Thoracic aorta (tissue), 2 donors: ENCODE data around the gene MAPK14. TPM values are rescaled to one million over a fixed set of nuclear protein-coding genes. Genes with fewer than 3 reads are reported as not detected.
A peak's percentile ranks its signal among the peaks of the same experiment; 100 is the strongest.

Experiments used
- ATAC-seq: fragments of 150-250 bp; one replicate; pipeline ENCODE4 v1.8.0; 2017; ENCODE audit warnings: low read depth; ENCODE audit not compliant: insufficient number of reproducible peaks, low FRiP score
- DNase-seq: peaks from one replicate; pipeline ENCODE4 v3.0.0-alpha.2; 2020; ENCODE audit warnings: low spot score
- H3K27ac ChIP-seq, 2 donors: fragments of 200-600 bp; sonication (generic); 1 replicate in 1 of 2; 2 replicates in 1 of 2; pipeline ENCODE4 v1.5.1; 2016; ENCODE audit warnings: mild to moderate bottlenecking in 2 of 2, moderate library complexity in 2 of 2
- H3K27me3 ChIP-seq: fragments of 200-600 bp; sonication (generic); replicated peaks from 2 replicates; pipeline ENCODE4 v1.6.0; 2016; ENCODE audit warnings: mild to moderate bottlenecking; ENCODE audit not compliant: insufficient read depth
- H3K36me3 ChIP-seq: fragments of 200-600 bp; sonication (generic); one replicate; pipeline ENCODE4 v1.5.1; 2016
- H3K4me1 ChIP-seq, 2 donors: fragments of 200-600 bp; sonication (generic); 1 replicate in 1 of 2; 2 replicates in 1 of 2; pipeline versions ENCODE4 v1.5.1 to v1.6.0; 2016; ENCODE audit warnings: low read depth in 2 of 2, mild to moderate bottlenecking in 1 of 2; ENCODE audit not compliant: control insufficient read depth in 1 of 2
- H3K4me3 ChIP-seq: fragments of 200-600 bp; sonication (generic); 2 replicates; pipeline ENCODE4 v1.5.1; 2016; ENCODE audit warnings: mild to moderate bottlenecking
- H3K9me3 ChIP-seq: fragments of 200-600 bp; sonication (generic); 2 replicates; pipeline ENCODE4 v1.5.1; 2016
- total RNA-seq, 2 donors: library from RNA; depleted of rRNA; stranded (reverse); fragments of >200 nt; gene quantifications; one replicate each; pipeline versions ENCODE4 v1.1.0 to v1.2.3, GENCODE V29; 2016
- TF ChIP-seq, protein P1 (sequence below): fragments of 200-600 bp; sonication (generic); IDR thresholded peaks from one replicate; pipeline ENCODE4 v1.5.1; 2019; ENCODE audit warnings: antibody characterized with exemption

The MAPK14 gene
- total RNA-seq, 2 donors from 2014 or later = 61.9 to 106 TPM

- ATAC-seq (no peak), DNase-seq (no peak)
- no peak overlapping the region for H3K27ac ChIP-seq
- H3K4me3 ChIP-seq = peak overlapping the region; percentile 67
- peaks cover 4 to 22% of the 10 kb centered on the region in 2 donors for H3K4me1 ChIP-seq
- H3K36me3 ChIP-seq = no peaks in the 10 kb centered on the region
- no peaks in the 10 kb centered on the region for H3K9me3 ChIP-seq
- TF ChIP-seq, protein P1, sequence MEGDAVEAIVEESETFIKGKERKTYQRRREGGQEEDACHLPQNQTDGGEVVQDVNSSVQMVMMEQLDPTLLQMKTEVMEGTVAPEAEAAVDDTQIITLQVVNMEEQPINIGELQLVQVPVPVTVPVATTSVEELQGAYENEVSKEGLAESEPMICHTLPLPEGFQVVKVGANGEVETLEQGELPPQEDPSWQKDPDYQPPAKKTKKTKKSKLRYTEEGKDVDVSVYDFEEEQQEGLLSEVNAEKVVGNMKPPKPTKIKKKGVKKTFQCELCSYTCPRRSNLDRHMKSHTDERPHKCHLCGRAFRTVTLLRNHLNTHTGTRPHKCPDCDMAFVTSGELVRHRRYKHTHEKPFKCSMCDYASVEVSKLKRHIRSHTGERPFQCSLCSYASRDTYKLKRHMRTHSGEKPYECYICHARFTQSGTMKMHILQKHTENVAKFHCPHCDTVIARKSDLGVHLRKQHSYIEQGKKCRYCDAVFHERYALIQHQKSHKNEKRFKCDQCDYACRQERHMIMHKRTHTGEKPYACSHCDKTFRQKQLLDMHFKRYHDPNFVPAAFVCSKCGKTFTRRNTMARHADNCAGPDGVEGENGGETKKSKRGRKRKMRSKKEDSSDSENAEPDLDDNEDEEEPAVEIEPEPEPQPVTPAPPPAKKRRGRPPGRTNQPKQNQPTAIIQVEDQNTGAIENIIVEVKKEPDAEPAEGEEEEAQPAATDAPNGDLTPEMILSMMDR = no peak
- H3K27me3 ChIP-seq = no peaks in the 10 kb centered on the region
Measured at GRCh38 chr6:36131511-36132245, 104.1 kb downstream of the MAPK14 start.

GRCh38 chr6:36132246-36132895, 104.8 kb downstream of the MAPK14 start:
- peaks cover 4 to 22% of the 10 kb centered on the region in 2 donors for H3K4me1 ChIP-seq
- H3K4me3 ChIP-seq = no peak overlapping the region
- DNase-seq = no peak
- no peaks in the 10 kb centered on the region for H3K27me3 ChIP-seq
- no peaks in the 10 kb centered on the region for H3K36me3 ChIP-seq
- ATAC-seq = no peak
- no peak overlapping the region for H3K27ac ChIP-seq
- H3K9me3 ChIP-seq = no peaks in the 10 kb centered on the region
- TF ChIP-seq, protein P1 = no peak

GRCh38 chr6:36133148-36133547, 105.5 kb downstream of the MAPK14 start:
- Histone ChIP-seq H3K4me1 (peaks cover 4 to 22% of the 10 kb centered on the region in 2 donors), H3K36me3 (no peaks in the 10 kb centered on the region), H3K27ac (no peak overlapping the region), H3K27me3 (no peaks in the 10 kb centered on the region), H3K4me3 (no peak overlapping the region), H3K9me3 (no peaks in the 10 kb centered on the region)
- no peak for DNase-seq
- TF ChIP-seq, protein P1 = no peak
- ATAC-seq = no peak

GRCh38 chr6:36133912-36134311, 106.3 kb downstream of the MAPK14 start:
- no peak for ATAC-seq
- H3K4me1 ChIP-seq = peaks cover 4 to 22% of the 10 kb centered on the region in 2 donors
- DNase-seq = no peak
- no peaks in the 10 kb centered on the region for H3K27me3 ChIP-seq
- no peak overlapping the region for H3K4me3 ChIP-seq
- H3K27ac ChIP-seq = no peak overlapping the region
- H3K36me3 ChIP-seq = peaks cover 2% of the 10 kb centered on the region
- H3K9me3 ChIP-seq = no peaks in the 10 kb centered on the region
- TF ChIP-seq, protein P1 = no peak

DNA sequence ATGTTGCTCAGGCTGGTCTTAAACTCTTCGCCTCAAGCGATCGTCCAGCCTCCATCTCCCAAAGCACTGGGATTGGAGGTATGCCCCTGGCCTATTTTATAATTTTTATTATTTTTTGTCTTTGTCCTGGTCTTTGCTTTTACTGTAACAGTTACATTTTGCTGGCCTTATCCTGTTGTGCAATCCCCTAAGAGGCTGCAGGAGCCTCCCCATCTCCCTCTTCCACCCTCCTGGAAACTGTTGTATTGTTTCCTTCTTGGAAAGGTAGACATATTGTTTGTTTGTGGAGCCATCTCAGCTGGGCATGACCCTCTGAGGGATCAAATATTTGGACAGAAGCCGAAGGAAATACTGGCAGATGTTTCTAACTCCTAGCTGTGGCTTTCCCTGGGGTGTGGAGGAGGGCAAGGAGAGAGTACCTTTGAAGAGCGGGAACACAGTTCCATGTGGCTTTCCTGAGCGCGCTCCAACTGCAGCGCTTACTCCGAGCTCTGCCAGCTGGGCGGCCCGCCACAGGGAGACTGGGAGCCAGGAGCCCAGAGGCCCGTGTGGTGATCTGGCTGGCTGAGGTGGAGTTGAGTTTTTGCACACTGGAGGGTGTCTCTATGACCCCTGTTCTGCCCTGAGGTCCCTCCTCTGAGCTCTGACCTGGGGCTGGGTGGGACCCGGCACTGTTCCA, 107.6 kb downstream of the MAPK14 start:
- DNase-seq (no peak), ATAC-seq (no peak)
- Histone ChIP-seq H3K4me1 (peaks cover 0 to 18% of the 10 kb centered on the region in 2 donors), H3K4me3 (no peak overlapping the region), H3K27ac (no peak overlapping the region), H3K36me3 (peaks cover 2% of the 10 kb centered on the region), H3K9me3 (no peaks in the 10 kb centered on the region), H3K27me3 (no peaks in the 10 kb centered on the region)
- TF ChIP-seq, protein P1 = no peak
